Ishikawa (cell line): ENCODE measurements around the gene PDYN.

Experiments used
- CEBPB ChIP-seq: IDR thresholded peaks from 2 replicates; pipeline ENCODE4 v1.6.1; 2012
- CREB1 ChIP-seq: IDR thresholded peaks from 2 replicates; pipeline ENCODE4 v1.6.1; 2012; ENCODE audit warnings: low read depth
- EGR1 ChIP-seq: IDR thresholded peaks from 2 replicates; pipeline ENCODE4 v1.6.1; 2012
- EP300 ChIP-seq: IDR thresholded peaks from 2 replicates; pipeline ENCODE4 v1.6.1; 2012; ENCODE audit warnings: borderline replicate concordance
- FOXM1 ChIP-seq: IDR thresholded peaks from 2 replicates; pipeline ENCODE4 v1.6.1; 2012; ENCODE audit warnings: low read depth, borderline replicate concordance
- NFIC ChIP-seq: IDR thresholded peaks from 2 replicates; pipeline ENCODE4 v1.6.1; 2012
- RAD21 ChIP-seq: IDR thresholded peaks from 2 replicates; pipeline ENCODE4 v1.6.1; 2012; ENCODE audit warnings: low read depth
- TAF1 ChIP-seq: IDR thresholded peaks from 2 replicates; pipeline ENCODE4 v1.6.1; 2012; ENCODE audit warnings: low read depth, mild to moderate bottlenecking
- TCF12 ChIP-seq: IDR thresholded peaks from 2 replicates; pipeline ENCODE4 v1.6.1; 2012; ENCODE audit warnings: low read depth
- TEAD4 ChIP-seq: IDR thresholded peaks from 2 replicates; pipeline ENCODE4 v1.6.1; 2012
- YY1 ChIP-seq: IDR thresholded peaks from 2 replicates; pipeline ENCODE4 v1.6.1; 2012; ENCODE audit warnings: low read depth
- ZBTB7A ChIP-seq: IDR thresholded peaks from 2 replicates; pipeline ENCODE4 v1.6.1; 2012; ENCODE audit warnings: low read depth
- TF ChIP-seq, protein P1 (sequence below): IDR thresholded peaks from 2 replicates; pipeline ENCODE4 v1.6.1; 2012; ENCODE audit warnings: low read depth, mild to moderate bottlenecking
- TF ChIP-seq, protein P2 (sequence below): IDR thresholded peaks from 2 replicates; pipeline ENCODE4 v1.6.1; 2012
- TF ChIP-seq, protein P3 (sequence below): IDR thresholded peaks from 2 replicates; pipeline ENCODE4 v1.6.1; 2012

PDYN gene

DNA sequence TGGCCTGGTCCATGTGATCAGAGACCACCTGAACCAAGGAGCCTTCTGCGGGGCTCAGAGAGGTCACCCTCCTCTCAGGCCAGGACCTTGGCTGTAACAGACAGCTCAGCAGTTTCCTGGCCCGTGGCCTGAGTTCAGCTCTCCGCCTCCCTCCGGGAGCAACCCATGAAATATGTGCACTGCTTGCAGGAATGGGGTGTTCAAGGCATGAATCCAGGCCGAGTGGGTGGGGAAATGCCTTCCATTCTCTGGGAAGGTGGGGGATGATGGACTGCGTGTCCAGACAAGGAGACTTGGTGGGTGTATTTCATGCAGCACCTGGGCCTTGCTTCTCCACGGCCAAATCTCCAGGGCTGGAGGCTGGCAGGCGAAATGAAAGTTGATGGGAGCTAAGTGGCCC lies 52.6 kb downstream of the PDYN start:
- TF ChIP-seq, protein P1, sequence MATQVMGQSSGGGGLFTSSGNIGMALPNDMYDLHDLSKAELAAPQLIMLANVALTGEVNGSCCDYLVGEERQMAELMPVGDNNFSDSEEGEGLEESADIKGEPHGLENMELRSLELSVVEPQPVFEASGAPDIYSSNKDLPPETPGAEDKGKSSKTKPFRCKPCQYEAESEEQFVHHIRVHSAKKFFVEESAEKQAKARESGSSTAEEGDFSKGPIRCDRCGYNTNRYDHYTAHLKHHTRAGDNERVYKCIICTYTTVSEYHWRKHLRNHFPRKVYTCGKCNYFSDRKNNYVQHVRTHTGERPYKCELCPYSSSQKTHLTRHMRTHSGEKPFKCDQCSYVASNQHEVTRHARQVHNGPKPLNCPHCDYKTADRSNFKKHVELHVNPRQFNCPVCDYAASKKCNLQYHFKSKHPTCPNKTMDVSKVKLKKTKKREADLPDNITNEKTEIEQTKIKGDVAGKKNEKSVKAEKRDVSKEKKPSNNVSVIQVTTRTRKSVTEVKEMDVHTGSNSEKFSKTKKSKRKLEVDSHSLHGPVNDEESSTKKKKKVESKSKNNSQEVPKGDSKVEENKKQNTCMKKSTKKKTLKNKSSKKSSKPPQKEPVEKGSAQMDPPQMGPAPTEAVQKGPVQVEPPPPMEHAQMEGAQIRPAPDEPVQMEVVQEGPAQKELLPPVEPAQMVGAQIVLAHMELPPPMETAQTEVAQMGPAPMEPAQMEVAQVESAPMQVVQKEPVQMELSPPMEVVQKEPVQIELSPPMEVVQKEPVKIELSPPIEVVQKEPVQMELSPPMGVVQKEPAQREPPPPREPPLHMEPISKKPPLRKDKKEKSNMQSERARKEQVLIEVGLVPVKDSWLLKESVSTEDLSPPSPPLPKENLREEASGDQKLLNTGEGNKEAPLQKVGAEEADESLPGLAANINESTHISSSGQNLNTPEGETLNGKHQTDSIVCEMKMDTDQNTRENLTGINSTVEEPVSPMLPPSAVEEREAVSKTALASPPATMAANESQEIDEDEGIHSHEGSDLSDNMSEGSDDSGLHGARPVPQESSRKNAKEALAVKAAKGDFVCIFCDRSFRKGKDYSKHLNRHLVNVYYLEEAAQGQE: no peak
- TF ChIP-seq CREB1: no peak
- TF ChIP-seq, protein P2, sequence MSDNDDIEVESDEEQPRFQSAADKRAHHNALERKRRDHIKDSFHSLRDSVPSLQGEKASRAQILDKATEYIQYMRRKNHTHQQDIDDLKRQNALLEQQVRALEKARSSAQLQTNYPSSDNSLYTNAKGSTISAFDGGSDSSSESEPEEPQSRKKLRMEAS: no peak
- no peak for TF ChIP-seq RAD21
- no peak for TF ChIP-seq ZBTB7A
- TF ChIP-seq EP300: no peak
- TF ChIP-seq TCF12: no peak
- TF ChIP-seq, protein P3, sequence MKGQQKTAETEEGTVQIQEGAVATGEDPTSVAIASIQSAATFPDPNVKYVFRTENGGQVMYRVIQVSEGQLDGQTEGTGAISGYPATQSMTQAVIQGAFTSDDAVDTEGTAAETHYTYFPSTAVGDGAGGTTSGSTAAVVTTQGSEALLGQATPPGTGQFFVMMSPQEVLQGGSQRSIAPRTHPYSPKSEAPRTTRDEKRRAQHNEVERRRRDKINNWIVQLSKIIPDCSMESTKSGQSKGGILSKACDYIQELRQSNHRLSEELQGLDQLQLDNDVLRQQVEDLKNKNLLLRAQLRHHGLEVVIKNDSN: no peak
- no peak for TF ChIP-seq NFIC

DNA sequence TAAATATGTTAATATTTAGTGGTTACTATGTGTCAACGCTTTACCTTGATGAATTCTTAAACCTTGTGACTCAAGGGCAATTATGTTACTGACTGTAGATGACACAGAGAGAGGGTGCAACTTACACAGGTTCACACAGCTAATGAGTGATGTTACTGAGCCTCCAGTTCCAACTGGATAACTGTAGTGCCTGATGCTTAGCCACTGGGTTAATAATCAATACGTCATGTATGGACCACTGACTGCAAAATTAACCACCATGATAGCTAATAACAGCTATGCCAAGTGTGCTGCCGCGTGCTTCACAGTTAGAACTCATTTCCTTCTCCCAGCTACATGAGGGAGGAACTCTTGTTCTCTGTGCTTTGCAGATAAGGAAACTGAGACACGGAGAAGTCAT lies 53.3 kb downstream of the PDYN start:
- TF ChIP-seq TEAD4 (no peak), FOXM1 (no peak), CEBPB (no peak), RAD21 (no peak), EGR1 (no peak), TAF1 (no peak), CREB1 (no peak), ZBTB7A (no peak), NFIC (no peak), TCF12 (no peak), YY1 (no peak), EP300 (no peak)
- TF ChIP-seq, protein P3: no peak
- TF ChIP-seq, protein P1: no peak
- TF ChIP-seq, protein P2: no peak

DNA sequence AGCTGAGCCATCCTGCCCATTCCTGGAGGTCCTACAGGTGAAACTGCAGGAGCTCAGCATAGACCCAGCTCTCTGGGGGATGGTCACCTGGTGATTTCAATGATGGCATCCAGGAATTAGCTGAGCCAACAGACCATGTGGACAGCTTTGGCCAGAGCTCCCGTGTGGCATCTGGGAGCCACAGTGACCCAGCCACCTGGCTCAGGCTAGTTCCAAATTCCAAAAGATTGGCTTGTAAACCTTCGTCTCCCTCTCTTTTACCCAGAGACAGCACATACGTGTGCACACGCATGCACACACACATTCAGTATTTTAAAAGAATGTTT lies 54.6 kb downstream of the PDYN start:
- TF ChIP-seq, protein P2: no peak
- TF ChIP-seq, protein P3: no peak
- no peak for TF ChIP-seq EP300
- TF ChIP-seq ZBTB7A: no peak
- no peak for TF ChIP-seq RAD21
- no peak for TF ChIP-seq CEBPB
- no peak for TF ChIP-seq FOXM1
- TF ChIP-seq TEAD4: no peak
- TF ChIP-seq EGR1: no peak
- no peak for TF ChIP-seq YY1
- TF ChIP-seq CREB1: no peak
- no peak for TF ChIP-seq TAF1
- no peak for TF ChIP-seq NFIC

DNA sequence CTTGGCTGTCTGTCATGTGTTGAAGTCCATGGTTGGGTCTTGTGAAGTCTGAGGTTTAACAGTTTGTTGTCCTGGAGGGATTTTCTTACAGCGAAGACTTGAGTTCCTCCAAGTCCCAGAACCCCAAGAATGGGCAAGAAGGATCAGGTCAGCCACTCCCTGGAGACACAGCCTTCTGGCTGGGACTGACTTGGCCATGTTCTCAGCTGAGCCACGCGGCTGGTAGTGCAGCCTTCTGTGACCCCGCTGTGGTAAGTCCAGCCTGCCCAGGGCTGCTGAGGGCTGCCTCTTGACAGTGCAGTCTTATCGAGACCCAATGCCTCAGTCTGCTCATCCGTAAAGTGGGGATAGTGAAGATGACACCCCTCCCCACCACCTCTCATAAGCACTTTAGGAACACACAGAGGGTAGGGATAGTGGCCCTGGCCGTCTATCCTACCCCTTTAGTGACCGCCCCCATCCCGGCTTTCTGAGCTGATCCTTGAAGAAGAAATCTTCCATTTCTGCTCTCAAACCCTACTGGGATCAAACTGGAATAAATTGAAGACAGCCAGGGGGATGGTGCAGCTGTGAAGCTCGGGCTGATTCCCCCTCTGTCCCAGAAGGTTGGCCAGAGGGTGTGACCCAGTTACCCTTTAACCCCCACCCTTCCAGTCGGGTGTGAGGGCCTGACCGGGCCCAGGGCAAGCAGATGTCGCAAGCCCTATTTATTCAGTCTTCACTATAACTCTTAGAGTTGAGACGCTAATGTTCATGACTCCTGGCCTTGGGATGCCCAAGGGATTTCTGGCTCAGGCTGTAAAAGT lies 55.2 kb downstream of the PDYN start:
- no peak for TF ChIP-seq CEBPB
- TF ChIP-seq, protein P1: no peak
- no peak for TF ChIP-seq TAF1
- TF ChIP-seq TCF12: no peak
- no peak for TF ChIP-seq RAD21
- TF ChIP-seq NFIC: no peak
- no peak for TF ChIP-seq EP300
- TF ChIP-seq FOXM1: no peak
- TF ChIP-seq, protein P2: no peak
- no peak for TF ChIP-seq YY1
- no peak for TF ChIP-seq ZBTB7A
- no peak for TF ChIP-seq CREB1
- no peak for TF ChIP-seq TEAD4
- TF ChIP-seq, protein P3: no peak
- no peak for TF ChIP-seq EGR1
